Measurements from ENCODE around the gene LIN28A. TPM values are rescaled to one million over a fixed set of nuclear protein-coding genes. Genes with fewer than 3 reads are reported as not detected.

The LIN28A gene
- total and polyA plus RNA-seq, 10 of the 15 experiments (the other 5 are each of a cell fraction or from before 2014, with no cell fraction given), result 0.13 to 0.59 (median 0.30) TPM; not detected in 7

- TF ChIP-seq CHD1 (IDR thresholded peaks at IDR 0.05; ENCODE audit: low read depth, low read length) (no peak), MXI1 (IDR thresholded peaks at IDR 0.05; ENCODE audit: low read depth, low read length) (peak; percentile 94), NKRF (conservative IDR thresholded peaks at IDR 0.05) (peak; percentile 88), ZBED1 (IDR thresholded peaks at IDR 0.05; ENCODE audit: borderline replicate concordance) (no peak), SP1 (IDR thresholded peaks at IDR 0.05; ENCODE audit: low read depth, low read length) (peak; percentile 70), PRDM15 (CRISPR knock-in tag; IDR thresholded peaks at IDR 0.05) (no peak), EGR1 (IDR thresholded peaks at IDR 0.05; ENCODE audit: borderline replicate concordance in 1 of 2, low read depth in 2 of 2, low read length in 2 of 2) (peak; percentile 29 to 98), SUZ12 (IDR thresholded peaks at IDR 0.05; ENCODE audit: unreplicated experiment) (no peak), RAD21 (IDR thresholded peaks at IDR 0.05; ENCODE audit: insufficient read depth, low read depth, low read length) (no peak), MAX (IDR thresholded peaks at IDR 0.05; ENCODE audit: low read depth, low read length) (0 out of 2 replicates have a peak, but pooled peaks have one; percentile 15), NFIC (IDR thresholded peaks at IDR 0.05; ENCODE audit: low read depth, low read length) (no peak), ETV6 (conservative IDR thresholded peaks at IDR 0.05 in 1 of 2, IDR thresholded peaks at IDR 0.05 in 1 of 2; ENCODE audit: borderline replicate concordance in 1 of 2, low read depth in 1 of 2) (no peak), CHD4 (IDR thresholded peaks at IDR 0.05) (no peak), ZNF207 (IDR thresholded peaks at IDR 0.05; ENCODE audit: borderline replicate concordance) (peak; percentile 42; the same call in 1 of the 2 replicates), POU2F2 (IDR thresholded peaks at IDR 0.05; ENCODE audit: borderline replicate concordance, low read depth, low read length) (peak; percentile 57; the same call in 2 of the 3 replicates)
- TF ChIP-seq, protein P1, sequence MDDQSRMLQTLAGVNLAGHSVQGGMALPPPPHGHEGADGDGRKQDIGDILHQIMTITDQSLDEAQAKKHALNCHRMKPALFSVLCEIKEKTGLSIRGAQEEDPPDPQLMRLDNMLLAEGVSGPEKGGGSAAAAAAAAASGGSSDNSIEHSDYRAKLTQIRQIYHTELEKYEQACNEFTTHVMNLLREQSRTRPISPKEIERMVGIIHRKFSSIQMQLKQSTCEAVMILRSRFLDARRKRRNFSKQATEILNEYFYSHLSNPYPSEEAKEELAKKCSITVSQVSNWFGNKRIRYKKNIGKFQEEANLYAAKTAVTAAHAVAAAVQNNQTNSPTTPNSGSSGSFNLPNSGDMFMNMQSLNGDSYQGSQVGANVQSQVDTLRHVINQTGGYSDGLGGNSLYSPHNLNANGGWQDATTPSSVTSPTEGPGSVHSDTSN (IDR thresholded peaks at IDR 0.05; ENCODE audit: insufficient replicate concordance, low read depth, low read length), result peak; percentile 22
- TF ChIP-seq, protein P2, sequence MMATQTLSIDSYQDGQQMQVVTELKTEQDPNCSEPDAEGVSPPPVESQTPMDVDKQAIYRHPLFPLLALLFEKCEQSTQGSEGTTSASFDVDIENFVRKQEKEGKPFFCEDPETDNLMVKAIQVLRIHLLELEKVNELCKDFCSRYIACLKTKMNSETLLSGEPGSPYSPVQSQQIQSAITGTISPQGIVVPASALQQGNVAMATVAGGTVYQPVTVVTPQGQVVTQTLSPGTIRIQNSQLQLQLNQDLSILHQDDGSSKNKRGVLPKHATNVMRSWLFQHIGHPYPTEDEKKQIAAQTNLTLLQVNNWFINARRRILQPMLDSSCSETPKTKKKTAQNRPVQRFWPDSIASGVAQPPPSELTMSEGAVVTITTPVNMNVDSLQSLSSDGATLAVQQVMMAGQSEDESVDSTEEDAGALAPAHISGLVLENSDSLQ (IDR thresholded peaks at IDR 0.05), result 0 out of 2 replicates have a peak, but pooled peaks have one; percentile 8
- TF ChIP-seq, protein P3, sequence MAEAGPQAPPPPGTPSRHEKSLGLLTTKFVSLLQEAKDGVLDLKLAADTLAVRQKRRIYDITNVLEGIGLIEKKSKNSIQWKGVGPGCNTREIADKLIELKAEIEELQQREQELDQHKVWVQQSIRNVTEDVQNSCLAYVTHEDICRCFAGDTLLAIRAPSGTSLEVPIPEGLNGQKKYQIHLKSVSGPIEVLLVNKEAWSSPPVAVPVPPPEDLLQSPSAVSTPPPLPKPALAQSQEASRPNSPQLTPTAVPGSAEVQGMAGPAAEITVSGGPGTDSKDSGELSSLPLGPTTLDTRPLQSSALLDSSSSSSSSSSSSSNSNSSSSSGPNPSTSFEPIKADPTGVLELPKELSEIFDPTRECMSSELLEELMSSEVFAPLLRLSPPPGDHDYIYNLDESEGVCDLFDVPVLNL (IDR thresholded peaks at IDR 0.05; ENCODE audit: low read depth, low read length), result peak; percentile 82
Measured at GRCh38 chr1:26472901-26473845, 62.6 kb downstream of the LIN28A start (continued).
